HL-60 (cell line): ENCODE measurements around the gene PRPH.

Experiments
- CTCF ChIP-seq: IDR thresholded peaks from one replicate; pipeline ENCODE4 v1.5.1; 2011; ENCODE audit warnings: low read length, control low read depth, inconsistent platforms; ENCODE audit not compliant: insufficient read depth
- GABPA ChIP-seq: IDR thresholded peaks from 2 replicates; pipeline ENCODE4 v1.6.1; 2012; ENCODE audit warnings: low read depth
- POLR2AphosphoS5 ChIP-seq: IDR thresholded peaks from 2 replicates; pipeline ENCODE4 v1.6.1; 2012; ENCODE audit warnings: low read depth
- REST ChIP-seq: IDR thresholded peaks from 2 replicates; pipeline ENCODE4 v1.6.1; 2012; ENCODE audit warnings: low read depth; ENCODE audit not compliant: insufficient replicate concordance
- SPI1 ChIP-seq: IDR thresholded peaks from 2 replicates; pipeline ENCODE4 v1.6.1; 2012; ENCODE audit warnings: low read depth, mild to moderate bottlenecking, borderline replicate concordance

GRCh38 chr12:49336645-49337584 is 42.0 kb downstream of the PRPH start, which contains the start of gene C1QL4:
- TF ChIP-seq CTCF: peak; percentile 63
- TF ChIP-seq POLR2AphosphoS5: no peak
- no peak for TF ChIP-seq REST
- no peak for TF ChIP-seq SPI1
- no peak for TF ChIP-seq GABPA
